H9 (cell line): ENCODE data around the gene OR52B6. TPM values are rescaled to one million over a fixed set of nuclear protein-coding genes. Genes with fewer than 3 reads are reported as not detected.

Experiments
- DNase-seq: peaks from one replicate; pipeline ENCODE4 v3.0.0-alpha.2; 2017
- H2AFZ ChIP-seq: one replicate; pipeline ENCODE4 v1.6.1; 2013; ENCODE audit warnings: mild to moderate bottlenecking, low read length, control low read depth, moderate library complexity
- H2AK5ac ChIP-seq: 2 replicates; pipeline ENCODE4 v1.6.1; 2013; ENCODE audit warnings: low read length, control low read depth, mixed read lengths; ENCODE audit not compliant: insufficient read length
- H2BK120ac ChIP-seq: one replicate; pipeline ENCODE4 v1.6.1; 2013; ENCODE audit warnings: low read depth, mild to moderate bottlenecking, low read length, control low read depth, inconsistent platforms; ENCODE audit not compliant: poor library complexity, severe bottlenecking
- H2BK12ac ChIP-seq: 2 replicates; pipeline ENCODE4 v1.6.1; 2013; ENCODE audit warnings: low read length, control low read depth, mixed read lengths, low read depth; ENCODE audit not compliant: insufficient read length
- H2BK15ac ChIP-seq: 2 replicates; pipeline ENCODE4 v1.6.1; 2013; ENCODE audit warnings: low read depth, low read length, control low read depth
- H2BK20ac ChIP-seq: one replicate; pipeline ENCODE4 v1.6.1; 2013; ENCODE audit warnings: low read depth, mild to moderate bottlenecking, low read length, control low read depth, inconsistent platforms; ENCODE audit not compliant: poor library complexity, severe bottlenecking
- H2BK5ac ChIP-seq: 2 replicates; pipeline ENCODE4 v1.6.1; 2013; ENCODE audit warnings: low read length, control low read depth, mixed read lengths; ENCODE audit not compliant: insufficient read length
- H3K14ac ChIP-seq: 2 replicates; pipeline ENCODE4 v1.6.1; 2013; ENCODE audit warnings: low read length, control low read depth; ENCODE audit not compliant: insufficient read depth
- H3K18ac ChIP-seq: 2 replicates; pipeline ENCODE4 v1.6.1; 2013; ENCODE audit warnings: low read depth, mild to moderate bottlenecking, mixed read lengths, low read length, control low read depth; ENCODE audit not compliant: insufficient read length
- H3K23ac ChIP-seq: 2 replicates; pipeline ENCODE4 v1.6.1; 2013; ENCODE audit warnings: low read length, control low read depth, mixed read lengths, low read depth; ENCODE audit not compliant: insufficient read length
- H3K23me2 ChIP-seq: 2 replicates; pipeline ENCODE4 v1.6.1; 2013; ENCODE audit warnings: low read depth, mild to moderate bottlenecking, mixed read lengths, low read length, control low read depth; ENCODE audit not compliant: insufficient read length, poor library complexity, severe bottlenecking
- H3K27ac ChIP-seq: 2 replicates; pipeline ENCODE4 v1.5.1; 2013; ENCODE audit warnings: low read length, control low read depth, mixed read lengths, low read depth; ENCODE audit not compliant: insufficient read length
- H3K27me3 ChIP-seq: 2 replicates; pipeline ENCODE4 v1.6.1; 2013; ENCODE audit warnings: low read length, control low read depth, inconsistent platforms; ENCODE audit not compliant: insufficient read depth
- H3K4ac ChIP-seq: 2 replicates; pipeline ENCODE4 v1.6.1; 2013; ENCODE audit warnings: low read depth, mild to moderate bottlenecking, control low read depth, inconsistent platforms, low read length, moderate library complexity
- H3K4me1 ChIP-seq: 2 replicates; pipeline ENCODE4 v1.6.1; 2013; ENCODE audit warnings: low read length, control low read depth, inconsistent platforms; ENCODE audit not compliant: insufficient read depth
- H3K4me2 ChIP-seq: 2 replicates; pipeline ENCODE4 v1.6.1; 2013; ENCODE audit warnings: low read length, control low read depth, mixed read lengths; ENCODE audit not compliant: insufficient read length, insufficient read depth
- H3K56ac ChIP-seq: 2 replicates; pipeline ENCODE4 v1.6.1; 2013; ENCODE audit warnings: low read depth, mild to moderate bottlenecking, mixed read lengths, low read length, control low read depth; ENCODE audit not compliant: insufficient read length
- H3K79me1 ChIP-seq: 2 replicates; pipeline ENCODE4 v1.6.1; 2013; ENCODE audit warnings: low read depth, mild to moderate bottlenecking, moderate library complexity, low read length, control low read depth, inconsistent platforms; ENCODE audit not compliant: insufficient read depth, poor library complexity, severe bottlenecking
- H3K79me2 ChIP-seq: 2 replicates; pipeline ENCODE4 v1.6.1; 2013; ENCODE audit warnings: low read length, control low read depth, inconsistent platforms; ENCODE audit not compliant: insufficient read depth
- H3K9ac ChIP-seq: 2 replicates; pipeline ENCODE4 v1.6.1; 2013; ENCODE audit warnings: low read length, control low read depth, mixed read lengths; ENCODE audit not compliant: insufficient read length; ENCODE audit errors: extremely low read depth
- H3K9me3 ChIP-seq: one replicate; pipeline ENCODE4 v1.6.1; 2013; ENCODE audit warnings: low read depth, low read length, inconsistent platforms; ENCODE audit not compliant: control insufficient read depth
- H3T11ph ChIP-seq: one replicate; pipeline ENCODE4 v1.6.1; 2013; ENCODE audit warnings: mild to moderate bottlenecking, low read length, control low read depth, inconsistent platforms
- H4K20me1 ChIP-seq: one replicate; pipeline ENCODE4 v1.6.1; 2013; ENCODE audit not compliant: control insufficient read depth, insufficient read length, insufficient read depth
- H4K5ac ChIP-seq: 2 replicates; pipeline ENCODE4 v1.6.1; 2013; ENCODE audit warnings: low read depth, mild to moderate bottlenecking, mixed read lengths, low read length, control low read depth; ENCODE audit not compliant: insufficient read length
- H4K8ac ChIP-seq: replicated peaks from 2 replicates; pipeline ENCODE4 v1.6.1; 2013; ENCODE audit warnings: low read length, control low read depth, mixed read lengths, low read depth; ENCODE audit not compliant: insufficient read length
- H4K91ac ChIP-seq: 2 replicates; pipeline ENCODE4 v1.6.1; 2013; ENCODE audit warnings: low read depth, mild to moderate bottlenecking, moderate library complexity, mixed read lengths, low read length, control low read depth; ENCODE audit not compliant: insufficient read length
- H3K27ac Mint-ChIP-seq, 3 experiments: 2 replicates in 2 of 3; 3 replicates in 1 of 3; pipeline ENCODE4 v1.8.0; 2020 to 2021; ENCODE audit warnings: mixed read lengths in 3 of 3, mild to moderate bottlenecking in 1 of 3, moderate library complexity in 1 of 3
- H3K27me3 Mint-ChIP-seq: 2 replicates; pipeline ENCODE4 v1.8.0; 2021; ENCODE audit warnings: low read depth, mild to moderate bottlenecking, moderate library complexity, mixed read lengths
- H3K36me3 Mint-ChIP-seq, 3 experiments: 2 replicates in 2 of 3; 3 replicates in 1 of 3; pipeline ENCODE4 v1.8.0; 2020 to 2021; ENCODE audit warnings: low read depth in 3 of 3, mixed read lengths in 3 of 3; ENCODE audit not compliant: insufficient read depth in 1 of 3
- H3K4me1 Mint-ChIP-seq, 2 experiments: 2 replicates each; pipeline ENCODE4 v1.8.0; 2020; ENCODE audit warnings: mixed read lengths in 2 of 2
- H3K4me3 Mint-ChIP-seq, 2 experiments: 2 replicates in 1 of 2; 3 replicates in 1 of 2; pipeline ENCODE4 v1.8.0; 2020 to 2021; ENCODE audit warnings: mild to moderate bottlenecking in 2 of 2, mixed read lengths in 2 of 2, moderate library complexity in 1 of 2
- H3K9me3 Mint-ChIP-seq, 2 experiments: 2 replicates in 1 of 2; 3 replicates in 1 of 2; pipeline ENCODE4 v1.8.0; 2020; ENCODE audit warnings: mild to moderate bottlenecking in 2 of 2, mixed read lengths in 2 of 2, moderate library complexity in 1 of 2
- CTCF ChIP-seq: fragments of 200-600 bp; sonication (generic); conservative IDR thresholded peaks from 3 replicates; pipeline ENCODE4 v1.8.0; 2021; ENCODE audit warnings: antibody characterized with exemption, mild to moderate bottlenecking
- total RNA-seq: library from RNA; stranded (reverse); gene quantifications from 2 replicates; pipeline ENCODE4 v1.2.1, GENCODE V29; 2021

The OR52B6 gene
- total RNA-seq, 1 experiment from 2014 or later = not detected

- Histone ChIP-seq H3K27ac (no peak overlapping the region), H3K23me2 (no peaks in the 10 kb centered on the region), H3K14ac (no peak overlapping the region), H3K18ac (no peak overlapping the region), H4K8ac (no peak overlapping the region), H3K4ac (no peak overlapping the region), H2AFZ (no peak overlapping the region), H3K79me1 (no peaks in the 10 kb centered on the region), H4K5ac (no peak overlapping the region), H3T11ph (no peak overlapping the region), H2BK120ac (no peak overlapping the region), H3K27me3 (no peaks in the 10 kb centered on the region), H2BK15ac (no peak overlapping the region), H4K91ac (no peak overlapping the region), H3K79me2 (no peaks in the 10 kb centered on the region), H3K9ac (no peak overlapping the region), H3K56ac (no peak overlapping the region), H3K23ac (no peak overlapping the region), H2BK20ac (no peak overlapping the region), H4K20me1 (no peaks in the 10 kb centered on the region), H3K4me2 (no peak overlapping the region), H3K9me3 (no peaks in the 10 kb centered on the region), H2AK5ac (no peak overlapping the region), H3K4me1 (peaks cover 5% of the 10 kb centered on the region; the same call in 1 of the 2 replicates), H2BK12ac (no peak overlapping the region), H2BK5ac (no peak overlapping the region)
- no peak for DNase-seq
- Mint-ChIP-seq H3K27me3 (peaks cover 3% of the 10 kb centered on the region), H3K27ac (no peak overlapping the region), H3K36me3 (no peaks in the 10 kb centered on the region), H3K9me3 (no peaks in the 10 kb centered on the region), H3K4me1 (peaks cover 0 to 8% of the 10 kb centered on the region in 2 experiments; a peak in 2 of 4 replicates), H3K4me3 (no peak overlapping the region)
- TF ChIP-seq CTCF = peak; percentile 49; the same call in 1 of the 3 replicates
Measured at GRCh38 chr11:5553343-5553742, 27.3 kb upstream of the OR52B6 start.
